Stimulated activated CD8-positive, alpha-beta memory T cell treated with anti-CD3 and anti-CD28 coated beads, Interleukin-15, amount 100 ng/mL, for 4 hours (primary cell): ENCODE measurements around the gene GBX2.

Experiments
- DNase-seq, 2 donors: peaks; one replicate each; pipeline ENCODE4 v3.0.0-alpha.2; 2020; ENCODE audit warnings: low read depth in 2 of 2

GBX2 gene

GRCh38 chr2:236117861-236118269 is 50.3 kb downstream of the GBX2 start:
- no peak for DNase-seq

- no peak for DNase-seq
Measured at GRCh38 chr2:236117401-236117800, 50.8 kb downstream of the GBX2 start.
